SIG-M5 treated with dmso at 0.1 percent for 504 hours (cell line): Measurements from ENCODE around the gene EIF4G3.
"Not testable (repeated sequence)": the region's sequence is repeated elsewhere in the genome, so short reads cannot be mapped to it uniquely, and the experiment has no call there.

ENCODE experiments used
- DNase-seq: peaks from one replicate; lab custom pipeline; 2025; ENCODE audit not compliant: unreplicated experiment; lab: John Stamatoyannopoulos, UW

EIF4G3 gene

GRCh38 chr1:21106709-21107108 lies 70.0 kb downstream of the EIF4G3 start:
- no peak for DNase-seq

- no peak for DNase-seq
Measured at GRCh38 chr1:21106238-21106637, 70.5 kb downstream of the EIF4G3 start.

GRCh38 chr1:21105807-21106206 lies 70.9 kb downstream of the EIF4G3 start:
- no peak for DNase-seq

GRCh38 chr1:21104683-21105082 lies 72.0 kb downstream of the EIF4G3 start:
- DNase-seq = no peak

- DNase-seq = peak; percentile 90
Measured at GRCh38 chr1:21100481-21100921, 76.2 kb downstream of the EIF4G3 start.

GRCh38 chr1:21099869-21100131 lies 76.9 kb downstream of the EIF4G3 start:
- no peak for DNase-seq

DNA sequence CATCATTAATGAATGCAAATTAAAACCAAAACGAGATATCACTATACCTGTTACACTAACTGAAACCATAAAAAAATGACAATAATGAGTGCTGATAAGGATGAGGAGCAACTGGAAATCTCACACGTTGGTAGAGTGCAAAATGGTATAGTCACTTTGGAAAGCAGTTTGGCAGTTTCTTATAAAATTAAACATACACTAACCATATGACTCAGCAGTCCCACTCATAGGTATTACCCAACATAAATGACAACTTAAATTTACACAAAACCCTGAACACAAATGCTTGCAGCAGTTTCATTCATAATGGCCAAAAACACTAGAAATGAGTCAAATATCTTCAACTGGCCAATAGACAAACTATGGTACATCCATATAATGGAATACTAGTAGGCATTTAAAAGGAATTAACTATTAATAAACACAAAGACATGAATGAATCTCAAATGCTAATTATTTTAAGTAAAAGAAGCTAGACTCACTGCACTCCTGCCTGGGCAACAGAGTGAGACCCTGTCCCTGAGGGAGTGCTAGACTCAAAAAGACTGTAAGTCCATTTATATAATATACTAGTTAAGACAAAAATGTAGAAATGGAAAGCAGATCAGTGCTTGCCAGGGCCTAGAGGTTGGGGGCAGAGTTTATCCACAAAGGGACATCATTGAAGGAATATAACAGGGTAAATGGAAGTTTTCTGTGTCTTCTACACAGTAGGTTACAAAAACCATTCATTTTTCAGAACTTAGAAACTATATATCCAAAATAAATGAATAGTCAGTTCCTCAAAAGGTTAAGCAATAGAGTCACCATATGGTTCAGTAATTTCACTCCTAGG lies 77.4 kb downstream of the EIF4G3 start:
- DNase-seq = peak; percentile 73

GRCh38 chr1:21098186-21098915 lies 78.3 kb downstream of the EIF4G3 start:
- DNase-seq = no peak

DNA sequence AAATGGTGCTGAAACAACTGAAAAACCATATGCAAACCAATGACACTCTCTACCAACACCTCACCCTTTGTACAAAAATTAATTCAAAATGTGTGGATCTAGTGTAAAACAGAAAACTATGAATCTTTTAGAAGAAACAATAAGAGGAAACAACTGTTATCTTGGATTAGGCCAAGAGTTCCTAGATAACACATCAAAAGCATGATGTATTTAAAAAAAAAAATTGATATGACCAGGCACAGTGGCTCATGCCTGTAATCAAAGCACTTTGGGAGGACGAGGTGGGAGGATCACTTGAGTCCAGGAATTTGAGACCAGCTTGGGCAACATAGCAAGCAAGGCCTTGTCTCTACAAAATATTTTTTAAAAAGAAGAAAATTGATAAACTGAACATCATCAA lies 79.0 kb downstream of the EIF4G3 start:
- no peak for DNase-seq

- no peak for DNase-seq
Measured at GRCh38 chr1:21095976-21096375, 80.7 kb downstream of the EIF4G3 start.

GRCh38 chr1:21094282-21094681 lies 82.4 kb downstream of the EIF4G3 start:
- DNase-seq = not testable (repeated sequence)

- not testable (repeated sequence) for DNase-seq
Measured at GRCh38 chr1:21093271-21093958, 83.3 kb downstream of the EIF4G3 start.

- not testable (repeated sequence) for DNase-seq
Measured at GRCh38 chr1:21092545-21092944, 84.2 kb downstream of the EIF4G3 start.

- DNase-seq = peak; percentile 56
Measured at GRCh38 chr1:21091053-21091690, 85.5 kb downstream of the EIF4G3 start.

- no peak for DNase-seq
Measured at GRCh38 chr1:21090463-21090862, 86.2 kb downstream of the EIF4G3 start.

- no peak for DNase-seq
Measured at GRCh38 chr1:21089731-21090130, 87.0 kb downstream of the EIF4G3 start.

- DNase-seq = no peak
Measured at GRCh38 chr1:21089299-21089698, 87.4 kb downstream of the EIF4G3 start.

DNA sequence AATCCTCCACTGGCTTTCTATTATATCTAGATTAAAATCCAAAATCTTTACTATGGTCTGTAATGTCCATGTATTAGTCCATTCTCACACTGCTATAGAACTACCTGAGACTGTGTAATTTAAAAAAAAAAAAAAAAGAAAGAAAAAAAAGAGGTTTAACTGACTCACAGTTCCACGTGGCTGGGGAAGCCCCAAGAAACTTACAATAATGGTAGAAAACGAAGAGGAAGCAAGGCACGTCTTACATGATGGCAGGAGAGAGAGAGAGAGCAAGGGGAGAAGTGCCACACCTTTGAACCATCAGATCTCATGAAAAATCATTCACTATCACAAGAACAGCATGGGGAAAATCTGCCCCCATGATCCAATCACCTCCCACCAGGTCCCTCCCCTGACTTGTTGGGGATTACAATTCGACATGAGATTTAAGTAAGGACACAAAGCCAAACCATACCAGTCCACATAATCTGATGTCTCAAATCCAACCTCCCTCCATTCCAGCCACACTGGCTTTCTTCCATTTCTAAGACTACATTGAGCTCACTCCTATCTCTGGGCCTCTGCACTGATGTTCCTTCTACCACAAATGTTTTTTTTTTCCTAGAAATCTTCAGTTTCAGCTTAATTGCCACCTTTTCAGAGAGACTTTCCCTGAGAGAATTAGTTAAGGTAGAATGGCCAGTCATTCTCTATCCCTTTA lies 92.4 kb downstream of the EIF4G3 start:
- no peak for DNase-seq

- DNase-seq = no peak
Measured at GRCh38 chr1:21082073-21082472, 94.6 kb downstream of the EIF4G3 start.

- no peak for DNase-seq
Measured at GRCh38 chr1:21077085-21077484, 99.6 kb downstream of the EIF4G3 start.

DNA sequence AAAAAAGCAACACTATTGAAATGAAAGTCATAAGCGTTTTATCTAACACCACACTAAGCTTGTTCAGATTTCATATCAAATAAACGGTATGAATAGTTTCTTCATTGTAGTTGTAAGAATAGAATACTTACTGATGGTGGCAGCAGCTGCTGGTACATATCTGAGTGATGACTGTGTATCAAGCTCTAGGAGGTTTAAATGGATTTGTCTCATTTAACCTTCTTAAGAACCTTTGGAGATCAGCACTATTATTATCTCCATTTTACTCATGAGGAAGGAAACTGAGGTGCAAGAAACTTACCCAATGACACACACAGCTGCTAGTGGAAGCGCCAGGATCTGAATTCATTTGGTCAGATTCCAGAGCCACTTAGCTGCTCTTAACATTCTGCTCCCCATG lies 104.0 kb downstream of the EIF4G3 start:
- no peak for DNase-seq
